GM21717 (cell line): ENCODE measurements around the gene ZNF598.

ENCODE experiments used
- ATAC-seq: cut with Tn5 transposase; IDR thresholded peaks from one replicate; pipeline ENCODE4 v1.9.1; 2021; ENCODE audit warnings: mild to moderate bottlenecking, moderate library complexity; ENCODE audit not compliant: unreplicated experiment

Gene ZNF598

DNA sequence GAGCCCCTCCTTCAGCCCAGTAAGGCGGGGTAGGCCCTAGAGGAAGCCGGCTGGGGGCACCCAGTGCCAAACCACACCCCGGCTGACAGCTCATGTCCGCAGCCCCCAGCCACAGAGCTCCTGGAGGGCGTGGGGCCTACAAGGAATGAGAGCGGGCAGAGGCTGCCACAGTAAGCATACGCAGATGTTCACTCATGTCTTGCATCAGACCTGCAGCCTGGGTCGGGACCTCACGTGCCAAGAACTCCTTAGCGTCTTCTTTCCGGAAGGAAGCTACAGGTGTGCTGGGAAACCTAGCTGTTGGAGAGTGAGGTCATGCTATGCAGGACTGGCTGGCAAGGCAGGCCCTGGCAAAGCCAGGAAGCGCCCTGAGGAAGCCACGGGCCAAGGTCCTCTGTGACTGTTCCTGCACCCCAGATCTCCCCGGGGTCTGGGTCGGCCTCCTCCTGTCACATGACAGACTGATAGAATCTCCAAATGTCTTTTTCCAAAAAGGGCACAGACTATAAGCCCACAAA is 1.6 kb downstream of the ZNF598 start:
- no peak for ATAC-seq

DNA sequence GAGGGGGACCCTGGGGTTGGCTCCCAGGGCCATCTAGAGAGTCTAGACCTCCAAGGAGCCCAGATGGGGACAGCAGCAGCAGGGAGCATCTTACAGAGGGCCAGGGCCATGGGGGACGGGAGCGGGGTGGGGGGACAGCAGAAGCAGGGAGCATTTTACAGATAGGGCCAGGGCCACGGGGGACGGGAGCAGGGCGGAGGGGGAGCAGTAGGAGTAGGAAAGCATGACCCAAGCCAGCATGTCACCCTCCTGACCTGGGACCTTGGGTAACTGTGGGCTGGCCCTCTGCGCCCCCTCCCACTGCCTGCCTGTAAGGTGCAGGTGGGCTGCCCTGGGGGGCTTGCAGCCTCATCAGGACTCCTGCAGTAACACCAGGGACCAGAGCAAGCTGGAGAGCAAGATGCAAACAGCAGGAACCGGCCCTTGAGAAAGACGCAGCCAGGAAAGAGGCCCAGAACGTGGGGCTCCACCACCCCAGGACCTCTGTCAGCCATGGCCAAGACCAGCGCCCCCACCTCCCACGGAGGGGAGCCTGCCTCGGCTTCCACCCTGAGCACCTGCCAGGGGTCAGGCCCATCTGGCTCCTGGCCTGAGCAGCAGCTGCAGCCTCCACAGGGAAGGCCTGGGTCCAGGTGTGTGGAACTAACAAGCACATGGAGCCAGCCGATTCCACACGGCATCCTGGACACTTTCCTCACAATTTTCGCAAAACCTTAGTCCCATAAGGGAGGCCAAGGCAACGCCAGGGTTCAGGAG is 2.4 kb downstream of the ZNF598 start:
- no peak for ATAC-seq

GRCh38 chr16:2006317-2006716 is 3.3 kb downstream of the ZNF598 start:
- ATAC-seq: no peak

DNA sequence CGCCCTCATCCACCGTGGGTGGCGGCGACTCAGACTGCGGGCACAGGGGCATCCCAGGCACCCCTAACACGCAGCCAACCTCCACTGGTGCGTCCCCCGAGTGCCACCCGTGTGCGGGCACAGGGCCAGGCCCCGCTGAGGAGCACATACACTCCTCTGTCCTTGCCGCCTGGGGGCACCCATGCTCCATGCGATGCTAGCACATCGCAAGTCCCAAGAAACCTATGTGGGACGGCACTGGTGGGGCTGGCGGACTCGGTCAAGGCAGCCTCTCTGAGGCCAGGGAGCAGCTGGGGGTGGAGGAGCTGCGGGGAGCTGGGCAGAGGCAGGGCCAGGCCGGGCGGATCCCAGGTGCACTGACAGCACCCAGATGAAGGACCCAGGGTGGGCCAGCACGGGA is 4.0 kb downstream of the ZNF598 start:
- no peak for ATAC-seq

DNA sequence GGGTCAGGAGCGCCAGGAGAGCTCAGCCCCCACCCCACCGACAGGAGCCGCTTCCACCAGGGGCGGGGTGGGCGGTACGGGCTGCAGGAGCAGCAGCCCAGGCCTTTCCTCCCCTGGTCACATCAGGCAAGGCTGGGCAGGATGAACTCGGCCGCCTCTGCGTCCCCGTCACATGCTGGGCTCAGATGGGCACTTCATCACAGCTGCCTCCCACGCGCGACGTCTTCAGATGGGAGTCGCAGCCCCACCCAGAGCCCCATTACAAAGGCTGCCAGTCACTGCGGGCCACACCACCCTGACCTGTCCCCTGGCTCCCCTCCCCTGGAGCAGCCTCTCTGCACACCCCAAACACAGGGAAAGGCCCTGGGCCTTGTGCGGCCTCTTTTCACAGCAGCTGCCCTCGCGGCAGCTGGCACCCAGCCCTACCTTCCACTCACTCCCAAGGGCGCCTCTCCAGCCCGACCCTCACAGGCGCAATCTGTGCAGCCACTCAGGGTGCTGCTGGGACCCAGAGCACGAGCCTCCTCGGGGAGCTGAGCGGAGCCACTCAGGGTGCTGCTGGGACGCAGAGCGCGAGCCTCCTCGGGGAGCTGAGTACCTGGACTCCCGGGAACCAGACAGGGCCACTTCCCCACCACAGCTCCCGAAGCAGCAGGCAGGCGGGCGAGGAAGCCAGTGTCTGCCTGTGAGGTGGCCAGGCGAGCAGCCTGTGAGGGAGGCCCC is 4.7 kb downstream of the ZNF598 start:
- ATAC-seq: no peak

DNA sequence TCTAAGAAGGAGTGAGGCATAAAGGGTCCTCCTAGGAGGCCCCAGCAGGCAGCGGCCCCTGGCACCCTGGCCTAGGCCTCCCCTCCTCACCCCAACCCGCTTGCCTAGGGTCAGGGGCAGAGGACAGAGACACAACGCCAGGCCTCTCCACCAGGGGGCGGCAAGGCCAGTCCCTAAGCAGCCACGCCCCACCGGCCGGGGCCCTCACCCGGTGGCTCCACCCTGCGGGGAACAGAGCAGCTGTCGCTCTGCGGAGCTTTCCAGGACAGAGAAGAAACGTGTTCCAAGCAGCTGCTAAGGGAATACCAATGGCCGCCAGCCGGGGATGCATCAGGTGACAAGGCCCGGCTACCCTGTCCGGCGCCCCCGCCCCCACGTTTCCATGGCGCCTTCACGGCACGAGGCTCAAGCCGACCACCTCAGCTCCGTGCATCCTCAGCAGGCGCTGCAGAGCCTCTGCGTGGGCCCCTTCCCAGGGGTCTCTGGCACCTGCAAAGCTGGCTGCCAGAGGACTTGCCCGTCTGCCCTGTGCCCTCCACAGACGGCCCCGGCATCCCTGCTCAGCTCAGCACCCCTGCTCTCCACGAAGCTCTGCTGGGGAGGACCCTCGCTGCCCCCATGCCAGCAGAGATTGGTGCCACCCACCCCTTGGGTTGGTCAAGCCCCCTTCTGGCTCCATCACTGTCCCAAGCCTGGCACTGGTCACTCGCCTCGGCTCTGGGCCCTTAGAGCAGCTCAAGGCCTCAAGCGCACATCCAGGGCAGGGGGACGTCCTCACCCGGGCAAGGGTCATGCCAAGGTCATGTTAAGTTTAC is 5.6 kb downstream of the ZNF598 start:
- ATAC-seq: peak; percentile 41

DNA sequence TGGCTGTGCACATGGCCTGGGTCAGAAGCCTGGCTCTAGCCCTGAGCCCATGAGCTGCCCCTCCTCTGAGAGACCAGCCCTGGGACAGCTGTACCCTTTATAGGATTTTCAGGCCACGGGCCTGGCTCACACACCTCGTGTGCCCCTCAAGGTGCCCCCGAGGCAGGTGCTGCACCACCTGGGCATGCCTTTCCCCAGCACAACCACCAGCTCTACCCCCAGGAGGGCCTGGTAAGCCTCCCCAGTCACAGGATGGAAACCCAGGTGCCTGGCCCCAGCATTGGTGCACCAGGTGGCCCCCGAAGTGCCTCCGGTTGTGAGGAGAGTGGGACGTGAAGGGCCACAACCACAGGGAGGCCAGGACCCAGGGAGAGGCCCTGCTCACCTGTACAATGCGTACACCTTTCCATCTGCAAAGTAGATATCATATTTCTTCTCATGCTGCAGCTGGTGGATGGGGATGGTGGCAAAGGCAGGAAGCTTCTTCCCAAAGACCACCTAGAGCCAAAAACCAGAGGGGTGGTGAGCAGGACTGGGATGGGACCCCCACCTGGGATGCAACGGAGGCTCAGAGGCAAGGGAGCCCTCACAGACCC is 6.3 kb downstream of the ZNF598 start:
- ATAC-seq: no peak

- ATAC-seq: no peak
These were observed 7.0 kb downstream of the ZNF598 start for GRCh38 chr16:2002406-2003230.

GRCh38 chr16:2001456-2002355 is 7.9 kb downstream of the ZNF598 start:
- ATAC-seq: no peak

GRCh38 chr16:2001035-2001434 is 8.6 kb downstream of the ZNF598 start:
- ATAC-seq: no peak

DNA sequence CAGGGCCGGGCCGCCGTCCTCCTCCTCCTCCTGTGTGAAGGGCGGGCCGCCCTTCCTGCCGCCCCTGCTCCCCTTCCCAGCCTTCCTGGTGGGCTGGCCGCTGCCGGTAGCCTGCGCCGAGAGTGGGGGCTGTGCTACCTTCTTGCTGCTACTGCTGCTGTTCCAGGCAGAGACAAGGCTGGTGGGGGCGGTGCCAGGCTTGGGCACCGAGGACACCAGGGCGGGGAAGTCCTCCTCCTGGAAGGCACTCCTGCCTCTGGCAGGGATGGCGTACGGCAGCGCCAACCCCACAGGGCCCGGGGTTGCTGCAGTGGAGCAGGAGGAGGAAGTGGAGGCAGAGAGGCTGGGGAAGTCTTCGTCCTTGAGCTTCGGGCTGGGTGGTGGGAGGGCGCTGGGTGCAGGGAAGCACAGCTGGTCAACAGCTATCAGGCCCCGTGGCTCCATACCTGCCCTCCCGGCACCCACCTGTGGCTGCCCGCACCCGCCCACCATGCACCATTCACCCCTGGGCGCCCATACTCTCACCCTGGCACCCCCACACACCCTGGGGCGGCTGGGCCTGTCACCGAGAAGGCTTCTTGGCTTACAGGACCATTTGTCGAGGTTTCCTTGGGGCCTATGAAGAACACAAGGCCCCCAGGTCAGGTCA is 9.6 kb downstream of the ZNF598 start:
- no peak for ATAC-seq

DNA sequence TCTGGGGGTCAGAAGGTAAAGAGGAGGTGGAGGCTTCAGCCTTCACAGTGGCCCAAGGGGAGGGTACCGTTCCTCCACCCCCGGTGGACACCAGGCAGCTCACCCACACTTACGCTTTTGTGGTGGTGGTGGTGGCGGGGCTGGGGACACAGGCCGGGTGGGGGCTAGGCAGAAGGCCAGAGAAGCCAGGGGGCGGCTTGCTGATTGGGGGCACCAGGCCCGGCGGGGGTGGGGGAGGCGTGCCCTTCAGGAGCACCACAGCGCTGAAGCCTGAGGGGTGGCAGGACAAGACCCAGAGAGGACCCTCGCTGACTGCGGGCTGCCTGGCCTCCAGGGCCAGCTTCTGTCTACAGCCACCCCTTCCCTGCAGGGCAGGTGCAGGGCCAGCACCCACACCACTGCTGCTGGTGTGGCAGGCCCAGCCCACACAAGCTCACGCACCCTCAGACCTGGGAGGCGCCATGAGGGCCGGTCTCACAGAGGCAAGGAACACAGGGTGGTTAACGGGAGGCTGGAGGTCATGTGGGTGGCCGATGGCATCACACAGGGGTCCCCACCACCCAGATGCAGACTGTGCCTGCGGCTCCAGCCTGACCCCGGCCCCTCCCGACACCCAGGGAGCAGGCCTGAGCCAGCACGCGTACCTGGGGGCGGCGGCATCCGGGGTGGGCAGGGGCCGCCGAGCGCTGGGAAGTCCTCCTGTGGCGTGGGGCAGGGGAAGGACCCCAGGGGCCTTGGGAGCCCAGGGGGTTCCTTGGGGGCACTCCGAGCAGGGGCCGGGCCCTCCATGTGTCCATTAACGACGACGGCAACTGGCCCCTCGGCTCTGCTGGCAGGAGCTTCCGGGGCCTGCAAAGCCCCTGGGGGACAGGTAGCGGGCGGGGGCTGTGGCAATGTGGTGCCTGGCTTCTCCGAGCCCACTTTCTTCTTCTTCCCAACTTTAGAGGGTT is 10.5 kb downstream of the ZNF598 start:
- no peak for ATAC-seq

GRCh38 chr16:1998360-1998835 is 11.2 kb downstream of the ZNF598 start:
- no peak for ATAC-seq

- no peak for ATAC-seq
These were observed 11.9 kb downstream of the ZNF598 start for GRCh38 chr16:1997494-1998359.

- ATAC-seq: no peak
These were observed 15.9 kb downstream of the ZNF598 start for GRCh38 chr16:1993731-1994131.

GRCh38 chr16:1992704-1993317 is 16.8 kb downstream of the ZNF598 start:
- peak; percentile 0 for ATAC-seq
